GM21723 (cell line): ENCODE data around the gene SPANXN1.
"Not testable (repeated sequence)": the region's sequence is repeated elsewhere in the genome, so short reads cannot be mapped to it uniquely, and the experiment has no call there.

ENCODE experiments used
- ATAC-seq: cut with Tn5 transposase; IDR thresholded peaks from one replicate; pipeline ENCODE4 v1.9.1; 2021; ENCODE audit warnings: mild to moderate bottlenecking, moderate library complexity; ENCODE audit not compliant: unreplicated experiment

The SPANXN1 gene, protein sequence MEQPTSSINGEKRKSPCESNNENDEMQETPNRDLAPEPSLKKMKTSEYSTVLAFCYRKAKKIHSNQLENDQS

DNA sequence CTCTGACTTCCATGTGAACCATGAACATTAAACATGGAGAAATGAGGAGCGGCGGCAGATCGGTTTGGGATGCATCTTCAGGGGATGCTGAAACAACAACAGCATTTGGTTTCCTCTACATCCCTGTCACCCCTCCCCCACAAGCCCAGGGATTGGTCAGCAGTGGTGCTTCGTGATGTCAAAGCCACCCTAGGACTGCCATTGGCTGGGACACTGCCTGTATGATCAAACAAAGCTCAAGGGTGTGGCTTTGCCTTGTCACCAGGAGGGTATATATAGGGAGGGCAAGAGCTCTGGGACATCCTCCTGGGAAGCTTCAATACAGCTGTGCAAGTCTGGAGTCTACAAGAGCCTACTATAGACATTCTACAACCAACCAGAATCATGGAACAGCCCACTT lies at the start of gene SPANXN1:
TSS of gene SPANXN1 (plus strand) at position 301 of the 400 bp plus-strand sequence. CDS start at position 385, 84 bp downstream.
- not testable (repeated sequence) for ATAC-seq

DNA sequence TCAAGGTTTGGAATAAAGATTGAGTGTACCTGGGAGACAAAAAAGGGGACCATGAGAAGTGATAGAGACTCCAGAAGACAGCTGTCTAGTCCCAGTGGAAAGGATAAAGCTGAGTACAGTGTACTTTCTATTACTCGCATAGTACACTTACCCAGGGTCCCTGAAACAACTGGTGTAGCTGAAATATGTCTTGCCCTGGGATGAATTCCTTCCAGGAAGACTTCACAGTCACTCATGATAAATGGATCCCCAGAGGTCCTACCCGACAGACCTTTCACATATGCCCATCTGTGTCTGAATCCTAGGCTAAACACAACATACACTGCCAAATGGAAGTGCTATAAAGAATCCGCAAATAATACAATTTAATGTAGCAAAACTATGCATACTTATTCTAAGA lies 48.2 kb upstream of the SPANXN1 start:
- ATAC-seq, result no peak

DNA sequence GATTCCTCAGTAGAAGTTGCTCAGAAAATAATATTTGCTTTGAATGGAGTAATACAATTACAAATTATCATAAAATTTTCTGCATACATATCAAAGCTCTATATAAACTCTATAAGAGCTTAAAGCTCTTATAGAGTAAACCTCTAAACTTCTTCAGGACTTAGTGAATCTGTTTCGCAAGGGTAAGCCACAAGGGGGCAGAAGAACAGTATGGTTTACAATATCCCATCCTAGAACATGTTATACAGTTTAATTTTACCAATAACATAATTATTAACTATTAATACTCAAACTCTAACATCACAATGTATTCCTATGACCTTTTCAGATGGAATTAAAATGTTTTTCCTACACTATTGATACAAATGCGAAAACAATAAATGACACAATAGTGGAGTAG lies 33.8 kb upstream of the SPANXN1 start:
- ATAC-seq, result no peak

DNA sequence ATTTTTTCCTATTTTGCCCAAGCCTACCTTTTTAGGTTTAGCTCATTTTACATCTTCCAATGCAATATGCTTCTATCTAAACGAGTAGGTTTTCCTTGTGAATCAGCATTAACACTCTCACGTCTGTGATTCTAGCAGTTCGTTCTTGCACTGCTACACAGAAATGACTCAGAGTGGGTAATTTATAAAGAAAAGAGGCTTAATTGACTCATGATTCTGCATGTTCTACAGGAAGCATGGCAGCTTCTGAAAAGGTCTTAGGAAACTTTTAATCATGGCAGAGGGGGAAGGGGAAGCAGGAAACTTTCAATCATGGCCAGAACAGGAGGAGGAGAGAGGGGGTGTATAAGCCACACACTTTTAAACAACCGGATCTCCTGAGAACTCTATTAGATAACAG lies 44.9 kb downstream of the SPANXN1 start:
- no peak for ATAC-seq
